HG03460 (cell line): ENCODE results near the gene LAMA1.

Experiments
- ATAC-seq: cut with Tn5 transposase; IDR thresholded peaks from one replicate; pipeline ENCODE4 v1.9.1; 2021; ENCODE audit not compliant: unreplicated experiment

The LAMA1 gene

DNA sequence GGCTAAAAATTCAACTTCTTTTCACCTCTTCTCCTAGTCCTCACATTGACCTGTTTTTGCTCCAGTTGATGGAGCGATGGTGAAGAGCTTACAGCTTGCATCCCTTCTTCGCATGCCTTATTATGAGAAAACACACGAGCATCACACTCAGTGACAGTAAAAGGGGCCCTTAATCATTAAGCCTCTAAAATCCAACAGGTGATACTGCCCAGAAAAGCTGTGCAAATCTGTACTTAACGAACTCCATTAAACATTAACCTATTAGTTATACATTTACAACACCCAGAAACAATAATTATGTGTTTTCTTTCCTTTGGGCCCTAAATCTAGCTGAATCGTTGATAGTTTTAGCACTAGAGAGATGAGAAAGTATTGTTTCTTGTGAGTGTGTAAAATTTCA is 54.8 kb downstream of the LAMA1 start:
- no peak for ATAC-seq

DNA sequence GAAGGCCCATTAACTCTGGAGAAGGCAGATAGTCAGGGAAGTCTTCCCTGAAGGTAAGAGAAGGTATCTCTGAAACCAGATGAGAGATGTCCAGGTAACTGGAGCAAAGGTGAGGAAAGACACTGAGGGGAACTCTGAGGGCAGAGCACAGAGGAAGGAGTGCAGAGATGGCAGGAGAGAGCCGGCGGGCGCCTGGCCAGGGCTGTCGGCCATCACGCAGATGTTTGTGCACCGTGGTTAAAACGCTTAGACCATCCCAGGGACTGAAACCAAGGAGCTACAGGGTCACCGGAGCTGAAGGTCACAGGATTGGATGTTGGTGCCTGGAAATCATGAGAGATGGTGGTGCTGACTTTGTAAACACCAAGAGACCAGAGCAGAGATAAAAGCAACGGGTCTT is 55.4 kb downstream of the LAMA1 start:
- no peak for ATAC-seq

DNA sequence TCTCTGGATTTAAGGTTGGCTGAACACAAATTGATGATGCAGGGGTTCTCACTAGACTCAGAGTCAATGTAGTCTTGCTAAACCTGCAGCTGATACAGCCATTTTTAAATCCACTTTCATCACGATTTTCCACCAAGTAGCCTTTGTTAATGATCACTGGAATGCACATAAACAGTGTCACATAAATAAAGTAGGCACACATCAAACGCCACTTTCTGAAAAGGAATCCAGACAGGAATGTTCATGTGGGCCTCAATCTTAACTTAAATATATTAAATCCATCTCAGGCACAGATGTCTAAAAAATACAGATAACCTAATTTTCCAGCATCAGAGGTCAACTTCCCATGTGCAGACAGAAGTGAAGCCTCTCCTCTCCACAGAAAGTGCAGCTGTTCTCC is 58.3 kb downstream of the LAMA1 start:
- ATAC-seq, result no peak

DNA sequence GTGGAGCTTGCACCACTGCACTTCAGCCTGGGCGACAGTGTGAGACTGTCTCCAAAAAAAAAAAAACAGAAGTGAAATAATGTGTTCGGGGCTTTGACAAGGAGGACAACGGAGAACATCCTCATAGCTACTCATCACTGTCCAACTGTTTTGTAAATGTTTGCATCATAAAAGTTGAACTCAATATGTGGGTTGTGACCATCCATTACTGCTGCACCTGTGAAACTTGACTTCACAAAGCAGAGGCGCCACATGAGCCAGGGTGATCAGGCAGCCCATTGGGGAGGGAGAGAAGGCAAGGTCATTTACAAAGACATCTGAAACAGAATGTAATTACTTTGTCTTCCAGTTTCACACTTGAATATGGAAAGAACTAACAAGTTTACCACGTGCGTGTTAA is 61.6 kb downstream of the LAMA1 start:
- ATAC-seq, result no peak

DNA sequence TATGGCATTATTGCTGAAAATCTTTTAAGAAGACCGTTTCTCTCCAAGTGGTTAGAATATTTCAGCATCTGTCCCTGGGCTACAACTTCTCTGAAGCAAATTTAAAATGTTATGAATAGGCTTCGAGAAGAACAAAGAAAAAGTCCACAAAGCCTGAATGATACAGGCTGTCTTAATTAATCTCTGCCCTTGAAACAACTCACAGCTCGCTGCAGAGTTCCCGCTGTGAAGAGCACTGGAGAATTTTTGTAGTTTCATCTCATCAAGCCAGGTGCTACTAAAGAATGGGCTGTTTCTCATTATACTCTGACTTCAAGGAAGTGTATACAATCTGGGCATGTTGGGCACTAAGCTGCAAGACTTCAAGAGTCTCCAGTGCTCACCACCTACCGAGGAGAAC is 67.6 kb downstream of the LAMA1 start:
- no peak for ATAC-seq

DNA sequence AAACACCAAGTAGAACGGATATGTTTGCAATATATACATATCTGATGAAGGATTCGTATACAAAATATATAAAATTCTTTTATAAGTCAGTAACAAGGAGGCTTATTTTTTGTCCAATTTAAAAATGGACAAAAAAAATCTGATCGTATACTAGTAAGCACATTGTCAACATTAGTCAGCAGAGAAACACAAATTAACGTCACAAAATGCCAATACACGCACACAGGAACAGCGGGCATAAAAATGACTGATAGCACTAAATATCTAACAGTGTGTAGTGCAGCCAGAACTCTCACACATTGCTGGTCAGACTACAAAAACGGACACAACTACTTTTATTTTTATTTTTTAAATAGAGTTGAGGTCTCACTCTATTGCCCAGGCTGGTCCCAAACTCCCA is 69.5 kb downstream of the LAMA1 start:
- no peak for ATAC-seq

DNA sequence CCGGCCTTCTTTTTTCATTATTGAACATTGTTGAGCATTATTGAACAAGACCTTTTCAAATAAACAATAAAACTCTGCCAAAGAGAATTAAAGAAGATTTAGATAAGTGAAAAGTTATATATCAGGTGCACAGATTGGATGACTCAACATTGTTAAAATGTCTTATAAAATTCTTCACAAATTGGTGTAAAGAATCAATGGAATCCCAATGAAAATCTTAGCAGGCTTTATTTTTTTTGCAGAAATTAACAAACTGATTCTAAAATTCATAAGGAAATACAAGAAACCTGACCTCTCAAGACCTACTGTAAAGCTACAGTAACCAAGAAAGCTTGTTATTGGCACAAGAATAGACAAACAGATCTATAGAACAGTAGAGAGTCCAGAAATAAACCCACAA is 70.3 kb downstream of the LAMA1 start:
- no peak for ATAC-seq

DNA sequence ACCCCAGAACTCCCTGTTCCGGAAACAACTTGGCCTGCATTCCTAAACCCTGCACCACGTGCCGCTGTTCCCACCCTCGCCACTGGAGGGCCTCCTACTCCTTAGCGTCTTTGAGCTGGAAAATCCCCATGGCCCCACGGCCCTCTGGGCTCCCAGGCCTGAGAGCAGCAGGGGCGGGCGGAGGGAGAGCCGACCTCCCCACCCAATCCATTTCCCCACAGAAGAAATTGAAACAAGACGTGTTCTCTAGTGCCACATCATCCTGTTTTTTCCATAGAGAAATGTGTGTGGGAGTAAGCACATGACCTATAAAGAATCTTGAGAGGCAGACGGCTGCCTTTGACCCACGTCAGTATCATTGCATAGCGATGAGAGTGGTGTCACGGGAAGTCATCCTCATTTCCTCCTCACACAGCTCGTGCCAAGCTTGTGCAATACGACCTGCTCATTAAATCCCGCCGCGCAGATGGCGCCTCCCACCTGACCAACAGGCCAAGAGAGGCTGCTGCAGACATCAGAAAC is 79.2 kb downstream of the LAMA1 start:
- ATAC-seq, result no peak

DNA sequence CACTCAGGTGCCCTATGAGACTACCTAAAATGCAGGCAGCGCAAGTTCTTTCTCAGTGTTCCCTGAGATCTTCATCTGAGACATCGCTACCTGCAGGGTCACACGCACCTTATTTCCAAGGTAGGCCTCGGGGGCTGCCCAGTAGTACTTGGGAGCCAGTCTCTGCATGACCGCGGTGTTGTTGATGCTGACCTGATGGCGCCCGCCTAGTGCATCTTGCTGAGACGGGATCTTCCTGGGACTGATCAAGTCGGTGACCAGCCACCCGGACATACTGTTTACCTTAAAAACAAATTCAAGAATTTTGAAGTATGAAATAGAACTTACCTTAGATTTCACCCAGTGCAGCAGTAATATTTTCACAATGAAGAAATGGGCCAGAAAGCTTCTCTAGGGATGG is 80.1 kb downstream of the LAMA1 start:
- no peak for ATAC-seq

DNA sequence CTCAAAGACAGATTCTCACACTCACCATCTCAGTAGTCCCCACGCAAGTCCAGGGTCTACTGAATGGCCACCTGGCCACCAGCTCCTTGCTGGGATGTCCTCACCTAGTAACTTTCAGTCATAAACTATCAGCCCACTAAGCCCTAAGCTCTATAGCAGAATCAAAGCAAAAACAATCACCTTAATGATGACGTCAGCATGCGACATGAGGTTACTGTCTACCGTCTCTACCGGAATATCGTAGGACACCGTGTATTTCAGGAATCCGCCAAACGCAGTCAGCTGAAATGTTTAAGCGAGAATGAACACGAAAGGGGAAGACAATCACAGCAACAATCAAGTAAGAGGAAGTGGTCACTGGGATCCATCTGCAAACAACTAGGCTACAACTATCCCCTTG is 81.8 kb downstream of the LAMA1 start:
- no peak for ATAC-seq

DNA sequence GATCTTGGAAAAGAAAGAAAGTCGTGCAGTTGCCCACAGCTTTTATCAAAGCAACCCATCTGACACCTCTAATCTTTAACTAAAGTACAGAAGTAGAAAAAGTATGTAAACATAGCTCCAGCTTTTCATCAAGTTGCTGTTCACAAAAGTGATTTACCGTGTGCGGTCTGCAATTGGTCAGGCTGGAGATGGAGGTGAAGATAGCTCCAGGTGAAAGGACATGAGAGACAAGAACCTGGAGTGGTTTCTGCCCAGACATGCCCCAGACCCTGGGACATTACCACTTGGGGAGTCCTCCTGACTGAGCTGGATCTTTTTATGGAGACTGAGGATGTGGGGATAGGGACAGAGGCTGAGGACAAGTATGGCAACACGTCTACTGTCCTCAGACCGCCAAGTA is 82.7 kb downstream of the LAMA1 start:
- ATAC-seq, result no peak

DNA sequence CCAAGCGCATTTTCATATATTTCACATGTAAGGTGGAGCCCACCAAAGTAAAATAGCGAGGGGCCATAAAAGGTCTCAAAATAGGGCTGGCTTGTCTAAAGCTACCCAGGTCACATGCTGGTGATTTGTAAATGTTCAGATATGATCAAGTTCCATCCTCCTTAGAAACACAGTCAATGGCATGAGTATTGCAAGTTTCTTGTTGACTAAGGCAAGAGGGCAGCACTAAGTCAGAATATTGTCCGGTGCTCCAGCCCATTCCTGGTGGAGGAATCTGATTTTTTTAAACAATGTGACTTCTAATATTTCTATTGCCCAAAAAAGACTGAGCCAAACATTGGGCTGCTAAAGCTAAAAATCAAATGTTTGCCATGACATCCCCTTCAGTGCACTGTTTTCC is 85.1 kb downstream of the LAMA1 start:
- no peak for ATAC-seq

DNA sequence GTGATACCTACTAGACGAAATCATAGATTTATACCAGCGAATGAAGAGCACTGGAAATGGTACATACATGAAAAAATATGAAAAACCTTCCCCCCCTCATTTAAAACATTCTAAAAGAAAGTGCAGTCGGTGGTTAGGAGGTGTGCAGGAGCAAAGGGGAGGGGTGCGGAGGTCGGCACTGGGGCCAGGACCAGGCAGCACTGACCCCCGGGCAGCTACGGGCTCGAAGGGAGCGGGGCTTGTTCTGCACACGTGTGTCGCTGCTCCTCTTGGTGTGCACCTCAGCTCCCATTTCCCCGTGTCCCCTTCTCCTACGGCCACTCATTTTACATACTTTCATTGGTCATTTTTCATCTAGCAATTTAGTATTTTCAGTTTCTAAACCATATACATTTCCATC is 89.0 kb downstream of the LAMA1 start:
- no peak for ATAC-seq

DNA sequence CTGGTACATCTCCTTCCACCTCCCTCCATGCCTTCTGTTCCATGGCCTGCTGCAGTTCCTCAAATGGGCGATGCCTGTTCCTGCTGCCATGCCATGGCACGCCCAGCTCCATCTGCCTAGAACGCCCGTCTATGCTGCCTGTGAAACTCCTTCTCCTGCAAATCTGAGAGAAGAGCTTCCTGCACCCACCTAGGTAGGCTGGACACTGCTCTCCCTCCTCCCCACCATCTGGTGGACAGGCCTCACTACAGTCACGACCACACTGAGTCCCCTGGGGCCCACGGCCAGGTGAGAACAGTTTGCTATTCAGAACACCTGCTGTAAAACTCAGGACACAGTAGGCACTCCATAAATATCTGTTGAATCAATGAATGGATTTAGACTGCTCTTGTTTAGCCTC is 92.4 kb downstream of the LAMA1 start:
- no peak for ATAC-seq

DNA sequence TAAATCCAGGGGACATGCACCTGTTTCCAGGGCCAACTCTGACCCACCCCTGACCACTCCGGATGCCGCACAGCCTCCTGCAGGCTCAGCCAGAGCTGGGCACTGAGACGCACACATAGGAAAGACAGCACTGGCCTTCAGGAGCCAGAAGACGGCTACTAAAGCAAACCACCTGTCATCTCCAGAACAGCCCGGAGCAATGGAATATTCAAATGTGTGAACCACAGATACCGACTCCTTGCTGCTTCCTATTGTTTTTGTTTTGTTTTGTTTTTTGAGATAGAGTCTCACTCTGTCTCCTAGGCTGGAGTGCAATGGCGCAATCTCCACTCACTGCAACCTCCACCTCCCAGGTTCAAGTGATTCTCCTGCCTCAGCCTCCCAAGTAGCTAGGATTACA is 94.0 kb downstream of the LAMA1 start:
- ATAC-seq, result no peak

DNA sequence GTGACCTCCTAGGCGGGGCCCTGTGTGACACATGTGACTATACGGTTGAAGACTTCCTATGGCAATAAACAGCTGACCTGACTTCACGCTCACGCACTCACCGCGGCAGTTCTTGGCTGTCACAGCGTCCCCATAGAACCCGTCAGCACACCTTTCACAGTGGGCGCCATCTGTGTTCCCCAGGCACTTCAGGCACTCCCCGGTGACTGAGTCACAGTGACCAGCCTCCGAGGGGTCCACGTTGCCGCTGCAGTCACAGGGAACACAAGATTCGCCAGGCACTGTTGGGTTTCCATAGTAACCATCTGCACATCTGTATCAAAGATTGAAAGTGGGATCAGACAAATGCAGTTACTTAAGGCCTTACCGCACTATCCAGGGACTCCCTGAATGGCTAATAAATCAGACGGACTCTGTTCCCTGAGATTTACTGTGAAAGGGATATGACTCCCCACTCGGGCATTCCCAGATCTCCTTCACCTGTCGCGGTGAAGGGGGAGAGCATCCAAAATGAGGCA is 94.5 kb downstream of the LAMA1 start:
- ATAC-seq, result no peak

DNA sequence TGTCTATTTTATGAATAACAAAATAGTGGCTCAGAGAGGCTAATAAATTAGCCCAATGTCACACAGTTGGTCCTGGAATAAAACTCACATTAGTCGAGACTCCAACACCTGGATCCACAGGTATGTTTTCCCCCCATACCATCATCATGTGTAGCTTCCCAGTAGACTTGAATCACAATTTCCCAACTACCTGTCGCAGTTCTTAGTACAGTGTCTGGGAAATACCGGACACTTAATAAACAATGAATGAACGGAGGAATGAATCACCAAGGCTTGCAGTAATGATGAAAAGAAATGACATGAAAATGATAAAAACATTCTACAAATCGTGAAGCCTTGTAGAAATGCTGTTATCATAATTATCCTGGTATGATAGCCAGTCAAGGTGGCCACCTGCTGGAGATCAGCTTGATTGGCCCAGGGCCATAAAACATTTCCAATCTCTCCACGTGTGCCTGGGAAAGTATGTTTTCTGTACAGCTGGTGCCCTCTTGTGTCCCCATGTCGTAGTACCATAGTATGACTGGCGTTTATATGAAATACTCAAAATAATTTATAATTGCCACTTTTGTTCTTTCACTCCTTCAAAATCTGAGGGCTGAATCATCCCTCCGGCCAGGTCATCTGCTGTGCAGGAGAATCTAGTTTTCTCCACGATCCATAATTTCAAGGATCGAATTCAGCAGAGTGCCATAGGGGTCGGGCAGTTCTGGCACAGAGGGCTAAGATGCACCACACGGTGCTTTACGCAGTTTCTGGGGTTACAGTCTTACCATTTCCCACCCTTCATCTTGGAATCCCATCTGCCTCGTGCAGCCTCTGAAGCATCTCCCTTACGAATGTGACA is 95.4 kb downstream of the LAMA1 start:
- no peak for ATAC-seq

DNA sequence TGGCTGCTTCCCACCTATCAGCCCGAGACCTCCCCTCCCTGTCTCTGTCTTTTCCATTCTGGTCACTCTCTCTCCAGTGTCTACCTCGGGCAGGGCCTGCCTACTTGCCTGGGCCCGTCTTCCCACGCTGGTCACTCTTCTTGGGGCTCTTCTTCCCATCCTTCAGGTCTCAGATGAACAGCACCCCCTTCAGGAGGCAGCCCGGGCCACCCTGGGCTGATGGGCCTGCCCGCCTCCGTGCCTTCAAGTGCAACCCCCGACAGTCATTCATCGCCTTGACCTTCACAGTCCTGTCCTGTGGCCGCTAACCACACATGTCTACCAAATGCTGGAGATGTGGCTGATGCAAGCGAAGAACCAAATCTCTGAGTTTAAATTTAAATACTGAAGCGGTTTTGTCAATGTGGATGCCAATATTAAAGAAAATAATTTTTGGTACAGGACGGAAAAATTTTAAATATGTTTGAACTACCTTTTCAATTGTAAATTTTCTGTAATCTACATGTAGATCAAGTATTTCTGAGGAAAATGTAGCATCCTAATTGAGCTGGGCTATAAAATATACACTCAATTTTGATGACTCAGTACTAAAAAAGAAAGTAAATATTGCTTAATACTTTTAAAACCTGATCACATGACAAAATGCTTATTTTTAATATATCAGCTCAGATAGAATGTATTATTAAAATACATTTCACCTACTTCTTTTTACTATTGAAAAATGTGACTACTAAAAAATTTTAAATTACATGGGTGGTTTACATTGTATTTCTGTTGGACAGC is 96.4 kb downstream of the LAMA1 start:
- no peak for ATAC-seq

DNA sequence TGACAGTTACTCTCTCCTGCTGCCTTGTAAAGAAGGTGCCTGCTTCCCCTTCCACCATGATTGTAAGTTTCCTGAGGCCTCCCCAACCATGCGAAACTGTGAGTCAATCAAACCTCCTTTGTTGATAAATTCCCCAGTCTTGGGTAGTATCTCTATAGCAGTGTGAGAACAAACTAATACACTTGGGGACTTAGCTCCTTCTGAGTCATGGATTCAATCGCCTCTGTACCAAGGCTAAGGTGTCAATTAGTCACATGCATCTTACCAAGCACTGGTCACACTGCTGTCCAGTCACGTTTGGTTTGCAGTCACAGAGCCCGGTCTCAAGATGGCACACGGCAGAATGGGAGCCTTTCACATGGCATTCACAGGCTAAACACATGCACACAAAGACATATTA is 100.6 kb downstream of the LAMA1 start:
- no peak for ATAC-seq

DNA sequence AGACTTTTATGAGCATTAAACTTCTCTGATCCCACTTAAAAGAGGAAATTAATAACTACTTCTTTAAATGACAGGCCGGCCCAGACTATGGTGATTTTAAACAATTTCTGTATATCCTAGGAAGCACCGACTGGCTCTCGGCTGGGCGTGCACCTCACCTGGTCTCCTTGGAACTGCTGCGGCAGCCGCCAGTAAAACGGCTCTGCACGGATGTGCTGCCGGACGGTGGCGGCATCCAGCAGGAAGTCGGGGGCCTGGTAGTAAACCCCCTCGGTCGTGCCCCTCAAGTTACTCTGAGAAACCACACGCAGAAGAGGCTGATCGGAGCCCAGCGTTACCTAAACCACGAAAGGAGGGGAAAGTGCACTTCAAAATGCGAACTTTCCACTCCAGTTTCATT is 106.5 kb downstream of the LAMA1 start:
- ATAC-seq, result no peak

DNA sequence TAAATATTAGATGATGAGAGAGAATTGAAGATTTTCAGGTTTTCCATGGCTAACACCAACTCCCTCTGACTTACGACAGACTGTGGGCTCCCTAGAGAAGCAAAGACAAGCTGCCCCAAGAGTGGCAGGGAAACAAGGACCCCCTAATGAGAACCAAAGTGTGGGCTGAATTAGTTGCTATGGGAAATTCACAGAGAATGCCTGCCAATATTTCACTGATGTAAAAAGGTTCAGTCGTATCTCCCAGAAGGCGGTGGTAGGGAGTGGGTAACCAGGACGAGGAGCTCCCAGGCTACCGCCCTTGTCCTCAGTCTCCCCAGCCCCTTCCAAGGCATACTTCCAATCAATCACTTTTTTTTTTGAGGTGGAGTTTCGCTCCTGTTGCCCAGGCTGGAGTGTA is 113.6 kb downstream of the LAMA1 start:
- no peak for ATAC-seq

DNA sequence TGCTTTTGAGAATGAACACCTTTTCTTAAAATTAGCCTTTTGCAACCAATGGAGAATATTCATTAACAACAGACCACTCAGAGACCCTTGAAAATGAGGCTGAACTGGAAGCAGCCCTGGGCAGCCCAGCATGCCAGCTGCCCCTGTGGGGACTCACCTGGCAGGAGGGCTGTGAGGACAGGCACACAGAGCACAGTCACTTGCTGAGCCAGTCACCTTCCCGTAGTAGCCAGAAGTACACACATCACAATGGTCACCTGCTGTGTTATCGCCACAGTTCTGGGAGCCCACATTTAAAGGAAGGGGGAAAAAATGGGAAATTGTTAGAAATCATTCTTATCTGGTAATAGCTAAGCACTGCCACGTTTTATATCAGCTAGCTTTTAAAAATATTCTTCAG is 115.5 kb downstream of the LAMA1 start:
- no peak for ATAC-seq
